GM18867 (cell line): ENCODE measurements around the gene HECA.
"Not testable (repeated sequence)": the region's sequence is repeated elsewhere in the genome, so short reads cannot be mapped to it uniquely, and the experiment has no call there.

Experiments
- ATAC-seq: cut with Tn5 transposase; IDR thresholded peaks from one replicate; pipeline ENCODE4 v1.9.1; 2021; ENCODE audit warnings: mild to moderate bottlenecking, moderate library complexity; ENCODE audit not compliant: unreplicated experiment

The HECA gene

DNA sequence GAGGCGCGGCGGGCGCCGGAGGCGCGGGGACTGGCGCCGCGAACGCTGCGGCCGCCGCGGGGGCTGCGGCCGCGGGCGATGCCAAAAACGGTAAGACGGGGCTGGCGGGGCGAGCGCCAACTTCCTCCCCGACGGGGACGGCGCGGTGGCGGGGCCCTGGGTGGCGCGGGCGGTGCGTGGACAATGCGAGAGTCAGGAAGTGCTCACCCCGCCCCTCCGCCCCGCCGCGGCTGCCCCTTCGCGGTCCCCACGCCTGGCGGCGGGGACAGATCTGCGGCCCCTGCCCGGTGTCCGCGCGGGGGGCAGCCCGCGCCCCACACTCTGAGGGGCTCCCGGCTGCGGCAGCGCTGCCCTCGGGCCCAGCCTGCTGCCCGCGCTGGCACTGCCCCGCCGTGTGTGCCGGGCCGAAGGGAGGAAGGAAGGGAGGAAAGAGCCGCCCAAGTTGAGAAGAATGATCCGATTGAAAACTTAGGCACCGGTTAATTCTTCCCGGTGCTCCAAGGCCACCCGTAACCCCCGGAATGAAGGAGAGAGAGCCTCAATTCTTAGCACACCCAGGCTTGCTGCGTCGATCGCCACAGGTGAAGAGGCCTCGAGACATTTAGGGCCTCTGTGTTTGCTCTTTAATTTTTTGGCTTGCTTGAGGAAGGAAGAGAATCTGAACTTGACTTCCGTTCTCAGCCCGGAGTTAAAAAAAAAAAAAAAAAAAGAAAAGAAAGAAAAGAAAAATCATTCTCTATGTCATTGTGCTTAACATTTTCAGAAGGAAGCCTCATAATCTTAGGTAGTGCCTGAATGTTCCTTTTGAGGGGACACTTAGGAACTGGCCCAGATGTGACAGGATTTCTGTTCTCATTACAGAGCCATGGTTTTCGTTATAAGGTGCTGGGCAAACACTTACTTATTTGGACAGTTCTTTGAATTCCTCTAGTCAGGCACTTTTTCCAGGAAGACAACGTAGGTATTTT lies 982 bp downstream of the HECA start:
- ATAC-seq: peak; percentile 37

DNA sequence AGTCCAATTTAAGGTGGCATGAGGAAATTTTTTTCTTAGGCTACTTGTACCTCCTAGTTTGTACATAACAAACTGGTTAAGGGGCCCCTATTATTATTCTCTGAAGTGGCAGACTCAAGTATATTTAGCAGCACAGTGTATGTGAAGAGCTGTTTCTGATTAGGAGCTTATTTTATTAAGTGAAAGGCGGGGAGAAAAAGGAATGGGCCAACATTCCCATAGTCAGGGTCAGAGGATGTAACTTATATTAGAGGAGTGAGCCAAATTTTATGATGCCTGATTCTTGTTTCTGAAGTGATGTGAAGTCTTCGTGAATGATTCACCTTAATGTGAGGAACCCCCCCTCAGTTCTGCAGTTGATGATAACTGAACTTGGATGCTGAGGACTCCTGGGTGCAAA lies 2.8 kb downstream of the HECA start:
- no peak for ATAC-seq

DNA sequence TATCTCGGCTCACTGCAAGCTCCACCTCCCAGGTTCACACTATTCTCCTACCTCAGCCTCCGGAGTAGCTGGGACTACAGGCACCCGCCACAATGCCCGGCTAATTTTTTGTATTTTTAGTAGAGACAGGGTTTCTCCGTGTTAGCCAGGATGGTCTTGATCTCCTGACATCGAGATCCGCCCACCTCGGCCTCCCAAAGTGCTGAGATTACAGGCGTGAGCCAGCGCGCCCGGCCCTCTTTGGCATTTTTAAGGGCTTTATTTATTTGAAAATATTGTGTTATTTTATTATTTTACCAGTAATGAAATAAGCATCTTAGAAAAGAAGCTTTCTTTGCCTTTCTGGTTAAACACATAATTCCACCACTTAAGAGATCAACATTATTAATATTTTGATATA lies 6.0 kb downstream of the HECA start:
- not testable (repeated sequence) for ATAC-seq

DNA sequence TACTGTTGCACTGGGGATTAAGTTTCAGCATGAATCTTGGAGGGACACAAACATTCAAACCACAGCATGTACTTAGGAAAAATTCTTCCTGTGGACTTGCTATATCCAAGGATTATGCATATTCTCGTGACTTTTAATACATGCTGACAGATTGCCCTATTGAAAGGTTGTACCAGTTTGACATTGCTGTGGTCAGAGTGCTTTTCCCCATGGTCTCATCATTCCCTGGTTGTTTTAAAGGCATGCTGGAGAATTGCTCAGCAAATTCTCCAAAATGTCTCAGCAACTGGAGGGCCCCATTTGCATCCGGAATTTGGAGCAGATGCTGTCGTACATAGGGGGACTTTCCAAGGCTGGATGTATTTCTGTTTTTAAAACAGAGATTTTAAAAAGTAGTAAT lies 7.4 kb downstream of the HECA start:
- no peak for ATAC-seq

DNA sequence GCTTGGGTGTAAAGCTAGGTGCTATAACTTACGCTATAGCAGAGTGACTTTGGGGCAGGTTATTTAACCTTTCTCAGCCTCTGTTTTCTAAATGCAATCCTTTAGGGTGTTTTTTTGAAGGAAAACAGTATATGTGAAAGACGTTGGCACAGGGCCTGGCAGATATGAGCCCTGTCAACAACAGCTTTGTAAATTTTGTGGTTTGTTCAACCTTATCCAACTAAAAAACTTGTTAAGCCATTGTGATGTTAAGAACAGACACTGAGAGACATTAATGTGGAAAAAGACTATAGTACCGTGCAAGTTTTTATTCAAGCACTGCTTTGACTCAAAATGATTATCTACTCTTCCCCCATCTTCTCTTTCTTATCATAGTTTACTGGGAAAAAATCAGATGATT lies 8.2 kb downstream of the HECA start:
- no peak for ATAC-seq

DNA sequence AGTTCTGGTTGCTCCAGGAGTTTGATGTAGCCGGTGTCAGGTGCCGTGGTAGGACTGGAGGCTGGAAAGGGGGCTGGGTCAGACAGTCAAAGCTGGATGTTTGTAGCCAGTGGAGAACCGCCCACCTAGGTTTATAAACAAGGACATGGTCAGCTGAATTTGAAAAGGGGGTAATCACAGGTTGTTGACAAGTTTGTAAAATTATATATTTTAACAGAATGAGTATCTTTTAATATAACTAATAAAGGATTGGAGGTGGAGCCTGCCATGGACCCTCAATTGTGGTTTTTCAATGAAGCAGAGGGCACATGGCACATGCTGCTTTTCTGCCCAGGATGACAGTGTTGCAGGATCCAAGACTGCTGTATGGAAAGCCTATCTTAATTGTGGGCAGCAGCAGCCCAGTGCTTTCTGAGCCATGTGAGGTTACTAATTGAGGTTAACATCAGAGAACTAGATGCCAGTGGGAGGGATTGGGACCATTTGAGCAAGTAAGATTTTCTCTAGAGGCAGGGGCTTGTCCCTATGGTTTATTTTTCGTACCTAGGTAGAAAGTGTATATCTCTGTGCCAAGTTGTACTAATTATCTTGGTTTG lies 9.7 kb downstream of the HECA start:
- no peak for ATAC-seq

DNA sequence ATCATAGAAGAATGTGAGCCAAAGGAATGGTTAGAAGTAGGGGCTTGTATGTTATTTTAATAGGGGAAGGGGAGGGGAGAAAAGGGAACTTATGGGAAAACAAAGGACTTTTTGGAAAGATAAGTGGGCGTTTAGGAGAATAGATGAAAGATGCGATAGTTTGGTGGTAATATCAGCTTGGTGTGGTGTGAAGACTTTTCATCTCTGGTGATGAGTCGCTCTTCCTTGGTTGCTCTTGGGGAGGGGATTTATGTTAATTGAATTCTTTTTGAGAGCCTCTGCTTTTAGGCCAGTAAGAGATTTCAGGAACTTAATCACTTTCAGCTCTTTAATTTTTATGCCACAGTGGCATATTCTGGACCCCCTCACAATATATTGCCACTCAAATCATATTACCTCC lies 10.8 kb downstream of the HECA start:
- ATAC-seq: no peak

DNA sequence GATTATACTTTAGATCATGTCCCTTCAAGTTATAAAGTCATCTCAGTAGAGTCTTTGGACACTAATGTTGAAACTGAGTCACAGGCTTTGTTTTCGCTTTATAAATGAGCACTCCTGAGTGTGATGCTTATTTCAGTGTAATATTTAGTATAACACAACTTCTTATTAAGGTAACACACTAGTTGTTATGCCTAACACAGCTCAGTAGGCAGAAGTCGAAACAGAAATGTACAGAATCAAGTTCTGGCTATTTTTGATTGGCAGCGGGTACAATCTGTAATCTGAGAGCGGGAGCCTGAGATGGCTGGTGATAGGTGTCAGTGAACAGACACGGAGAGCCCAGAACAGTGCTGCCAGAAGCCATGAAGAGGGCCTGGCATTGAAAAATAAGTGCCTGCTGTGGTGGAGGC lies 11.4 kb downstream of the HECA start:
- ATAC-seq: peak; percentile 66

DNA sequence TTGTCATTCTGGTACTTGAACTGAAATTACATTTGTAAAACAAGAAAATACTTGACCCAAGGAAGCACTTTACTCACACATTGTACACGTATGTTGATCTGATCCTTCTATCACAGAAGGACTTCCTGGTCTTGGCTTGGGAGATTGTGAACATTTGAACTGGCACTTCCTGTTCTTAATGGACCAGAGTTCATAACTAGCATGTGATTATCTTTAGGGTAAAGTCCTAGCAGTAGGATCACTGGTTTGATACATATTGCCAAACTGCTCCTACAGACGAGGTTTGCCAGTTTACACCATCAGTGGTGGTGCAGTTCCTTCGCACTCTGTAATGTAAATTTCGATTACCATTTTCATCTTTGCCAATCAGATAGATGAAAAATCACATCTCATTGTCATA lies 12.7 kb downstream of the HECA start:
- ATAC-seq: no peak

DNA sequence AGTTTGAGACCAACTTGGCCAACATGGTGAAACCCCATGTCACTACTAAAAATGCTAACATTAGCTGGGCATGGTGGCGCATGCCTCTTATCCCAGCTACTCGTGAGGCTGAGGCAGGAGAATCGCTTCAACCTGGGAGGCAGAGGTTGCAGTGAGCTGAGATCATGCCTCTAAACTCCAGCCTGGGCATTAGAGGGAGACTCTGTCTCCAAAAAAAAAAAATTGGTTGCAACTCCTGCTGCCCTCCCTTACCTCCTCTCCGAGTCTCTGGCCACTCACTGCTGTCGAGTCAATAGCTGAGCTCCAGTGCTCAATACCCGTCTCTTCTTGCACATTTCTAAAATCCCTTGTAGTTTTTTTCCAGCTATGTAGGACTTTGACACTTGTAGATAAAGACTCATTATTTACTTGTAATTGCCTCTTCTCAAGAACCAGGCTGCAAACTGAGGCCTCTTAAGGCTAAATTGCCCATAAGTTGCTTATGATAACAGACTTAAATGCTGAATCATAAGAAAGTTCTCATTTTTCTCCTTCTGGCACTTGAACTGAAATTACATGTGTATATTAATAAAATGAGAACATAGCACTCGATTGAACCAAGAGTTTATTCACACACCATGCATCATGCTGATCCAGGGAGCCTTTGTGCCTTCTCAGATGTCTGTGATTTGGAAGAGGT lies 13.8 kb downstream of the HECA start:
- no peak for ATAC-seq

DNA sequence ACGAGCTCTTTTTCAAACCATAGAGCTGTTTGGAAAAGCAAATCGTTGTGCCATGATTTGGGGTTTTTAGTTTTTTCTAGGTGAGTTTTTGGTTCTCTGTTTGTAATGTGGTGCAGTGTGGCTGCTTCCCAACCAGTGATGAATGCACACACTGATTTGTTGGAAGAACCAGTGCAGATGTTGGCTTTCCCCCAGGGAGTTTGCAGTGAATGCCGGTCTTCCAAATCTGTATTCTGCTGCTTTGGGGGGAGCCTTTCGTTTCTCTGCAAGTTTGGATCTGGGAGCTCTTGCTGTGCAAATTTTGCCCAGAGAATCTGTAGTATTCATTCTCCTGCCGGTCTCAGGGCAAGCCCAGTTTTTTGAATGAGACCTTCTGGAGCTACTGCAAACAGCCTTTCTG lies 14.5 kb downstream of the HECA start:
- ATAC-seq: no peak

DNA sequence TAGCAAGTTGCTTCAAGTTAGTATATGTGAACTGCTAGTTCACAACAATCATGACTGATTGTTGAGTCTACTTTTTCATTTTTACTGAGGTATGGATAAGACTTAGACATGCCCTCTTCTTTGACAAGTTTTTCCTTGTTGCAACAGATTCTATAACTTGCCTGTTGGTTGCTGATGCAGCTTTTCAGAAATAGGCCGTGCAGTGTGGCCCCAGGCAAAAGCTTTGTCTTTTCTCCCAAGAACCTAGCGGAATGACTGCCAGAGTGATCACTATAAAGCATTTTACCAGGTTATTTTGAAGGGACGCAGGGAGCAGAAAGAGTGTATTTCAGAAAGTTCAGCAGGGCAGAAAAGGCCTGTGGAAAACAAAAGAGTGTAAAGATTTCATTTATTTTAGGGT lies 16.0 kb downstream of the HECA start:
- no peak for ATAC-seq

DNA sequence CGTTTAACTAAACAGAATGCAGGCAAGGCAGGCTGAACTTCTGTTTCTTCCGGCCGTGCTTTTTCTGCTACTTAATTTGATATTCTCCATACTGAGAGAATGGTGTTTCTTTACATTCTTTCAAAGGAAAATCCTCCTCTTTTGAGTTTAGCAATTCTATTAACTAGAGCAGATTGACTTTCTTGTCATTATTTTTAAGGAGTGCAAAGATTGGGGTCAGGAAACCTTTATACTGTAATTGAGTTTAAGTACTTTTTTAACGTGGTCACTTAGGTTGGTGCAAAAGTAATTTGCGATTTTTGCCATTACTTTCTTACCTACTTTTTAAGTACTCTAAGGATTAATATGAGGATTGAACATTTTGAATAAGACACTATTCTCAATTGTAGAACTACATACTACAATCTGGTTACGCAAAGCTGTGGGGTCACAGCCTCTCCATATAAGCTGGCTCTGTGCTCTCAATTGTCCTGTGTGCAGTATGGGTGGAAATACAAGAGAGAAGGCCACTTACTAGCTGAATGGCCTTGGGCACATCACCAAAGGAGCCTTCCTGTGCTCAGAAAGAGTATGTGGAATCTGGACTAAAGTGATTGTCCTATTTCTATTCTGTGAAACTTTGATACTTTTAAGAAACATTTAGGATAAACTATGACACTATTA lies 16.7 kb downstream of the HECA start:
- ATAC-seq: no peak

DNA sequence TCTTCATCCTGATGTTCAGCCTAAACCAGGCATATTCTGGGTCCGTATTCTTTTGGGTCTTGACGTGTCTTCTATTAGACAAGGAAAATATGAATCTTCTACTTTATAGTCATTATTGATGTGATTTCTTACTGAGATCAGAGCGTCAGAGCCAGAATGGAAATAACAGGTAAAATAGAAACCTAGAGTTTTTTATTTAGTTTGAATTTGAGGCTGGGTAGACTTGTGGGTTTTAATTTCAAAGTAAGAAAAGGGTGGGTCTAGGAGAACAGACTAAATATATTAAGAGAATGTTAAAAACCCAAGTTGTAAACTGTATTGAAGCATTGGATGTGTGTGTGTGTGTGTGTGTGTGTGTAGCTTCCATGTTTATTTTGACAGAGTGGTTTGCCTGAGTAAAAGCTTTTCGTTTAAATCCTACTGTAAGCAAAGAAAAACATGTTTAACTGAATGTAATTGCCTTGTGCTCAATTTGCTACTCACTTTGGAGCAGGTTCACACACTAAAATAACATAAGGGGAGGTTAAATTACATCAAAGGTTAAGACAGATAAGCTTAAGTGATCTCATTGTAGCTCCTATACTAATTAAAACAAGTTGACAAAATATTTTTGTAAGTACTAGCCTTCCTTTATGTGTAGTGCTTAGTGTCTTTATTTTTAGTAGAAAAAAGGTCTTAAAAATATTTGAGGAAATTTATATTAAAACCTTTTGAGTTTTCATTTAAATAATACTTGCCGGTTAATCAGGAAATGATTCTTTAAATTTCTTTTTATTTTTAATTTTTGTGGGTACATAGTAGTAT lies 17.4 kb downstream of the HECA start:
- ATAC-seq: no peak

DNA sequence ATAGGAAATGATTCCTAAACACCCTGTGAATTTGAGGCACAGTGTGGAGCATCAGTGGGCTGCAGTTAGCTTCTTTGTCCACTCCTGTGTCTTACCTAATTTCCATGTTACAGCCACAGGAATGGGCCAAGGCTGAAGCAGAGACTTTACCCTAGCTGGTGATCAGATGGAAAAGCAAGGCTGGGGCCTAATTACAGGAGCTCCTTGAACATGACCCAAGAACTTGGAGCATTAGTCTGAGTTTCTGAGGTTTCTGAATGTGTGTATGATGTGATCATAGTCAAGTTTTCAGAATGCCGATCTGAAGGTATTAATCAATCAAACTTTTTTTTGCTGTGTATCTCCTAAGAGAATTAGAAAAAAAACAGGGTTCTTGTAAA lies 18.0 kb downstream of the HECA start:
- ATAC-seq: no peak

DNA sequence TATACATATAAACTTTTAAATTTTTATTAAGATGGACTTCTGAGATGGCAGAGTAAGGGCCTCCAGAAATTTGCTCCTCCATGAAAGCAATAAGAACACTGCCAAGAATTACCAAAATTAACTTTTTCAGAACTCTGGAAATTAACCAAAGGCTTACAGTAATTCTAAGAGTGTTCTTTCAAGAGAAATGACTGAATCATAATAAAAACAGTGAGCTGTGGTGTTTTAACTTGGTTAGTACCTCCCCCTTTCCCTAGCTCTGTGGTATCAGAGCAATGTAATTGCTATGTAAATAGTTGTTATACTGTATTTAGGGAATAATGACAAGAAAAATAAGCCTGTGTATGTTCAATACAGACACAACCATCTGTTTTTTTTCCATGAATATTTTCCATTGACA lies 19.0 kb downstream of the HECA start:
- ATAC-seq: no peak

DNA sequence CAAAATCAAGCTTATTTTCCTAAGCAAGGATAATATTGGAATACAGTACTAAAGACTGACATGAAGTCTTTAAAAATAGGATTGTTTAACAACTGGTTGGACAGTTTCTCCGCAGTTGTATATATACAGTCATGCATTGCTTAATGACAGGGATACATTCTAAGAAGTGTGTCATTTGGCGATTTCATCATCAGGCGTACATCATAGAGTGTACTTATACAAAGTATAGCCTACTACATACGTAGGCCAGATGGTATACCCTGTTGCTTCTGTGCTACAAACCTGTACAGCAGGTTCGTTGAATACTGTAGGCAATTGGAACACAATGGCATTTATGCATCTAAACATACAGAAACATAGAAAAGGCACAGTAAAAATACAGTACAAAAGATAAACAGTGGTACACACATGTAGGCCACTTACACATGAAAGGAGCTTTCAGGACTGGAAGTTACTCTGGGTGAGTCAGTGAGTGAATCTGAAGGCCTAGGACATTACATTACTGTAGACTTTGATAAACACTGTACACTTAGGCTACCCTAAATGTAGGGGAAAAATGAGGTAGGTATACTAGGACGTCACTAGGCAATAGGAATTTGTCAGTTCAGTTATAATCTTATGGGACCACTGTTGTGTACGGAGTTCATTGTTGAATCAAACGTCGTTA lies 20.1 kb downstream of the HECA start:
- ATAC-seq: no peak

DNA sequence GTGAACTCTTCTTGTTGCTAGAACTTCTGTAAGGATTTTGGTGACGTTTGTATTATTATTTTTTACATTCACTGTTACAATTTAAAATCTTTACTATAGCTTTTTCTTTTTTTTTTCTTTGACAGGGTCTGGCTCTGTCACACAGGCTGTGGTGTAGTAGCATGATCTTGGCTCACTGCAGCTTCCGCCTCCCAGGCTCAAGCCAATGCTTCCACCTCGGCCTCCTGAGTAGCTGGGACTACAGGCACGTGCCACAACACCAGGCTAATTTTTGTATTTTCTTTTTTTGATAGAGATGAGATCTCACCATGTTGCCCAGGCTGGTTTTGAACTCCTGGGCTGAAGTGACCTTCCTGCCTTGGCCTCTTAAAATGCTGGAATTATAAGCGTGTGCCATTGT lies 21.2 kb downstream of the HECA start:
- no peak for ATAC-seq

DNA sequence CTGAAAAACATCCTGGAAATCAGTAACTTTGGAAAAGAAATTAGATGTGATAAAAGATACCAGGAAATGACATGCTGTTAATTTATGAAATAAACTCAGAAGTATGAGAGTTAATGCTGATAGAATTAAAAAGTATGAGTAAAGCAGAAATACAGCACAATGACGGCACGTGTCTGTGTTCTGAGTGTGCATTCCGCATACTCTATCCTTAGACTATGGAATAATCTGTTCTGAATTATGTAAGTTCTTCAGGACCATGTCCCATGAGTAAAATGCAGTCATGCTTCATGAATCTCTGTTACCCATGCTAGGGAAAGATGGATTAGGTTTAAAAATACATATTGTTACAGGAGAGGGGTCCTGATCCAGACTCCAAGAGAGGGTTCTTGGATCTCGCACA lies 21.7 kb downstream of the HECA start:
- ATAC-seq: no peak

DNA sequence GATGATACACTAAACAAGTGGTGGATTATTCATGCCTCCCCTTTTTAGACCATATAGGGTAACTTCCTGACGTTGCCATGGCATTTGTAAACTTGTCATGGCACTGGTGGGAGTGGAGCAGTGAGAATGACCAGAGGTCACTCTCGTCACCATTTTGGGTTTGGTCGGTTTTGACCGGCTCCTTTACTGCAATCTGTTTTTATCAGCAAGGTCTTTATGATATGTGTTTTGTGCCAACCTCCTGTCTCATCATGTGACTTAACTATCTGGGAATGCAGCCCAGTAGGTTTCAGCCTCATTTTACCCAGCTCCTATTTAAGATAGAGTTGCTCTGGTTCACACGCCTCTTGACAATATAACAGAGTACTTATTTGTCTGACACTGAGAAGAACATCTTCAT lies 22.2 kb downstream of the HECA start:
- ATAC-seq: not testable (repeated sequence)
